Measurements from ENCODE around the gene AKNAD1.

Gene AKNAD1

GRCh38 chr1:108897865-108898720, 41.2 kb upstream of the AKNAD1 start (continued):
- TF ChIP-seq OSR1 (CRISPR knock-in tag; IDR thresholded peaks at IDR 0.05) = no peak
- TF ChIP-seq BACH2 (CRISPR knock-in tag; IDR thresholded peaks at IDR 0.05; ENCODE audit: borderline replicate concordance) = no peak
- no peak for TF ChIP-seq ZNF8 (CRISPR knock-in tag; IDR thresholded peaks at IDR 0.05)
- TF ChIP-seq POU6F1 (CRISPR knock-in tag; IDR thresholded peaks at IDR 0.05; ENCODE audit: borderline replicate concordance, low read depth) = no peak

GRCh38 chr1:108896146-108897145, 39.6 kb upstream of the AKNAD1 start:
- ATAC-seq = no peak
- TF ChIP-seq ZNF8 (CRISPR knock-in tag; IDR thresholded peaks at IDR 0.05) (no peak), ARNTL (CRISPR knock-in tag; IDR thresholded peaks at IDR 0.05; ENCODE audit: borderline replicate concordance, low read depth) (no peak), POU6F1 (CRISPR knock-in tag; IDR thresholded peaks at IDR 0.05; ENCODE audit: borderline replicate concordance, low read depth) (no peak), ZFP3 (CRISPR knock-in tag; IDR thresholded peaks at IDR 0.05) (no peak), ESRRG (CRISPR knock-in tag; IDR thresholded peaks at IDR 0.05) (no peak), ZNF70 (CRISPR knock-in tag; IDR thresholded peaks at IDR 0.05) (no peak), OSR1 (CRISPR knock-in tag; IDR thresholded peaks at IDR 0.05) (no peak), ZFP30 (CRISPR knock-in tag; IDR thresholded peaks at IDR 0.05) (no peak), PATZ1 (CRISPR knock-in tag; IDR thresholded peaks at IDR 0.05; ENCODE audit: borderline replicate concordance) (no peak), TSHZ2 (CRISPR knock-in tag; IDR thresholded peaks at IDR 0.05) (no peak), BACH2 (CRISPR knock-in tag; IDR thresholded peaks at IDR 0.05; ENCODE audit: borderline replicate concordance) (no peak), PPARA (CRISPR knock-in tag; IDR thresholded peaks at IDR 0.05; ENCODE audit: borderline replicate concordance) (no peak), TCF4 (CRISPR knock-in tag; IDR thresholded peaks at IDR 0.05; ENCODE audit: borderline replicate concordance) (no peak)

DNA sequence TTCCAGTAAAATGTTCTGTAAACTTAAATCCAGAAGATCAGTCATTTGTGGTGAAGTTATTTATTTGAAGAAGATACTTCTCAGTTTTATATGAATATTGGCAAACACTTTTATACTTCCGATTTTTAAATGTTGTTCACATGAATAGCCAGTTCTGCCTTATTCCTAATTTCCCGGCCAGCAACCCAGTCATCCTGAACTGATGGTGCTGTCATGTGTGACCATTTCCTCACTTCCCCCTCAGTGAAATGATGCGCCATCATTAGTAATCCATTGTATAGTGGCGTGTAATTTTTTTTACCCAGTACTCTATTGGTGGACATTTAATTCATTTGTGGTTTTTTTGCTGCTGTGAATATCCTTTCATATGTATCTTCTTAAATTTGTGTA, 36.2 kb upstream of the AKNAD1 start:
- no peak for ATAC-seq
- TF ChIP-seq ZNF8 (CRISPR knock-in tag; IDR thresholded peaks at IDR 0.05) (no peak), CSDC2 (CRISPR knock-in tag; IDR thresholded peaks at IDR 0.05) (no peak), GLIS3 (CRISPR knock-in tag; IDR thresholded peaks at IDR 0.05) (no peak), PPARA (CRISPR knock-in tag; IDR thresholded peaks at IDR 0.05; ENCODE audit: borderline replicate concordance) (no peak), ESRRG (CRISPR knock-in tag; IDR thresholded peaks at IDR 0.05) (no peak), ZNF565 (CRISPR knock-in tag; conservative IDR thresholded peaks at IDR 0.05; ENCODE audit: low read depth) (no peak), ZFP30 (CRISPR knock-in tag; IDR thresholded peaks at IDR 0.05) (no peak), CSRNP3 (CRISPR knock-in tag; IDR thresholded peaks at IDR 0.05) (no peak), ZFP3 (CRISPR knock-in tag; IDR thresholded peaks at IDR 0.05) (no peak), ARNTL (CRISPR knock-in tag; IDR thresholded peaks at IDR 0.05; ENCODE audit: borderline replicate concordance, low read depth) (no peak), ZNF70 (CRISPR knock-in tag; IDR thresholded peaks at IDR 0.05) (no peak), PATZ1 (CRISPR knock-in tag; IDR thresholded peaks at IDR 0.05; ENCODE audit: borderline replicate concordance) (no peak), RARB (CRISPR knock-in tag; IDR thresholded peaks at IDR 0.05) (no peak), TSHZ2 (CRISPR knock-in tag; IDR thresholded peaks at IDR 0.05) (no peak), TCF4 (CRISPR knock-in tag; IDR thresholded peaks at IDR 0.05; ENCODE audit: borderline replicate concordance) (no peak)
